Measurements from ENCODE around the gene C9orf43. TPM values are rescaled to one million over a fixed set of nuclear protein-coding genes. Genes with fewer than 3 reads are reported as not detected.

C9orf43 gene
- total and polyA plus RNA-seq, 9 of the 15 experiments (the other 6 are each of a cell fraction or from before 2014, with no cell fraction given): 0.21 to 0.58 (median 0.33) TPM

- TF ChIP-seq HNRNPLL (IDR thresholded peaks at IDR 0.05; ENCODE audit: low read depth, low read length, poor library complexity, severe bottlenecking): no peak
- TF ChIP-seq LEF1 (IDR thresholded peaks at IDR 0.05): no peak
- TF ChIP-seq, protein P1, sequence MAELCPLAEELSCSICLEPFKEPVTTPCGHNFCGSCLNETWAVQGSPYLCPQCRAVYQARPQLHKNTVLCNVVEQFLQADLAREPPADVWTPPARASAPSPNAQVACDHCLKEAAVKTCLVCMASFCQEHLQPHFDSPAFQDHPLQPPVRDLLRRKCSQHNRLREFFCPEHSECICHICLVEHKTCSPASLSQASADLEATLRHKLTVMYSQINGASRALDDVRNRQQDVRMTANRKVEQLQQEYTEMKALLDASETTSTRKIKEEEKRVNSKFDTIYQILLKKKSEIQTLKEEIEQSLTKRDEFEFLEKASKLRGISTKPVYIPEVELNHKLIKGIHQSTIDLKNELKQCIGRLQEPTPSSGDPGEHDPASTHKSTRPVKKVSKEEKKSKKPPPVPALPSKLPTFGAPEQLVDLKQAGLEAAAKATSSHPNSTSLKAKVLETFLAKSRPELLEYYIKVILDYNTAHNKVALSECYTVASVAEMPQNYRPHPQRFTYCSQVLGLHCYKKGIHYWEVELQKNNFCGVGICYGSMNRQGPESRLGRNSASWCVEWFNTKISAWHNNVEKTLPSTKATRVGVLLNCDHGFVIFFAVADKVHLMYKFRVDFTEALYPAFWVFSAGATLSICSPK (IDR thresholded peaks at IDR 0.05; ENCODE audit: borderline replicate concordance): no peak
- TF ChIP-seq, protein P2, sequence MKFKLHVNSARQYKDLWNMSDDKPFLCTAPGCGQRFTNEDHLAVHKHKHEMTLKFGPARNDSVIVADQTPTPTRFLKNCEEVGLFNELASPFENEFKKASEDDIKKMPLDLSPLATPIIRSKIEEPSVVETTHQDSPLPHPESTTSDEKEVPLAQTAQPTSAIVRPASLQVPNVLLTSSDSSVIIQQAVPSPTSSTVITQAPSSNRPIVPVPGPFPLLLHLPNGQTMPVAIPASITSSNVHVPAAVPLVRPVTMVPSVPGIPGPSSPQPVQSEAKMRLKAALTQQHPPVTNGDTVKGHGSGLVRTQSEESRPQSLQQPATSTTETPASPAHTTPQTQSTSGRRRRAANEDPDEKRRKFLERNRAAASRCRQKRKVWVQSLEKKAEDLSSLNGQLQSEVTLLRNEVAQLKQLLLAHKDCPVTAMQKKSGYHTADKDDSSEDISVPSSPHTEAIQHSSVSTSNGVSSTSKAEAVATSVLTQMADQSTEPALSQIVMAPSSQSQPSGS (CRISPR knock-in tag; IDR thresholded peaks at IDR 0.05): no peak
- no peak for TF ChIP-seq ZNF41 (CRISPR knock-in tag; conservative IDR thresholded peaks at IDR 0.05)
- TF ChIP-seq ETV5 (CRISPR knock-in tag; IDR thresholded peaks at IDR 0.05; ENCODE audit: low read depth): no peak
- TF ChIP-seq POLR2AphosphoS2 (IDR thresholded peaks at IDR 0.05; ENCODE audit: low read length): no peak
- TF ChIP-seq SMAD1 (IDR thresholded peaks at IDR 0.05; ENCODE audit: low read depth, low read length, partially characterized antibody): no peak
- TF ChIP-seq MTA3 (IDR thresholded peaks at IDR 0.05; ENCODE audit: borderline replicate concordance): no peak
- TF ChIP-seq HCFC1 (IDR thresholded peaks at IDR 0.05; ENCODE audit: low read depth, low read length): no peak
- TF ChIP-seq, protein P3, sequence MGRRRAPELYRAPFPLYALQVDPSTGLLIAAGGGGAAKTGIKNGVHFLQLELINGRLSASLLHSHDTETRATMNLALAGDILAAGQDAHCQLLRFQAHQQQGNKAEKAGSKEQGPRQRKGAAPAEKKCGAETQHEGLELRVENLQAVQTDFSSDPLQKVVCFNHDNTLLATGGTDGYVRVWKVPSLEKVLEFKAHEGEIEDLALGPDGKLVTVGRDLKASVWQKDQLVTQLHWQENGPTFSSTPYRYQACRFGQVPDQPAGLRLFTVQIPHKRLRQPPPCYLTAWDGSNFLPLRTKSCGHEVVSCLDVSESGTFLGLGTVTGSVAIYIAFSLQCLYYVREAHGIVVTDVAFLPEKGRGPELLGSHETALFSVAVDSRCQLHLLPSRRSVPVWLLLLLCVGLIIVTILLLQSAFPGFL (CRISPR knock-in tag; IDR thresholded peaks at IDR 0.05): no peak
- TF ChIP-seq ZNF239 (CRISPR knock-in tag; IDR thresholded peaks at IDR 0.05): no peak
- no peak for TF ChIP-seq ZNF668 (CRISPR knock-in tag; IDR thresholded peaks at IDR 0.05)
- no peak for TF ChIP-seq NR3C1 (CRISPR knock-in tag; IDR thresholded peaks at IDR 0.05)
These were observed 16.2 kb downstream of the C9orf43 start (continued) for GRCh38 chr9:113426701-113427100.
